ENCODE data around the gene KIAA0930.
A peak's percentile ranks its signal among the peaks of the same experiment; 100 is the strongest.

Gene KIAA0930

DNA sequence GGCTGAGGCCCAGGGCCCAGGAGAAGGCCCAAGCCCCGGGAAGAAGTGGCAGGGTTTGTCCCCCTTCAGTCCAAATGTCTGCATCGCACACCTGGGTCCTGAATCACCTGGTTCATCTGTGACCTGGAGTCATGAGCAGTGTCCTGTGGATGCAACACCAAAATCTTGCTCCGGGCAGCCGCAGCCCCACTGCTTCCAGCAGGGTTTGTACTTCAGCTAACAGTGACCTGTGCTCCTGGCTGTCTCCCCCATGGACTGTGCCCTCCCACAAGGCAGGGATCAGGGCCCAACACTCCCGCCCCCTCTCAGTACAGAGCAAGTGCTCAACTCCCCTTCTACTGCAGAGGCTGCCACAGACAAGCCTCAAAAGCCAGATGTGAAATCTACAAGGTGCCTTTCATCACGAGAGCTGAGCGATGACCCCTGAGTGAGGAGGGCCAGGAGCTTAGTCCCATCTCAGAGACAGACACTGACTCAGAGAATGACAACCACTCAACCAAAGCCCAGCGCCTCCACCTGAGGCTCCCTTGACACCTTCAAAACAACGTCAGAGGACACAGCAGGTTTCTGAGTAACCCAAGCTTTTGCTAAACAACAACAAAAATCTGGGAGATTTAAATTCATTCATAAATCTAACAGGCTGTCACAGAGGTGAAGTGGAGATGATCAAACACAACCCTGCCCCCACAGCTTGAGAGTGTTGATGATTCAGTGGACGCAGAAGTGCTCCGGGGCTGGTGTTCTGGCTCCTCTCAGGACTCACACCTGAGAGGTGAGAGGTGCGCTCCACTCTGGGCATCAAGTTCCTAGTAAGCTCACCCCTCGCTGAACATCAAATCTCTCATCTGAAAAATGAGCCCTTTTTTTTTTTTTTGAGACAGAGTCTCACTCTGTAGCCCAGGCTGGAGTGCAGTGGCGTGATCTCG is 3.4 kb downstream of the KIAA0930 start:
- DNase-seq = no peak

DNA sequence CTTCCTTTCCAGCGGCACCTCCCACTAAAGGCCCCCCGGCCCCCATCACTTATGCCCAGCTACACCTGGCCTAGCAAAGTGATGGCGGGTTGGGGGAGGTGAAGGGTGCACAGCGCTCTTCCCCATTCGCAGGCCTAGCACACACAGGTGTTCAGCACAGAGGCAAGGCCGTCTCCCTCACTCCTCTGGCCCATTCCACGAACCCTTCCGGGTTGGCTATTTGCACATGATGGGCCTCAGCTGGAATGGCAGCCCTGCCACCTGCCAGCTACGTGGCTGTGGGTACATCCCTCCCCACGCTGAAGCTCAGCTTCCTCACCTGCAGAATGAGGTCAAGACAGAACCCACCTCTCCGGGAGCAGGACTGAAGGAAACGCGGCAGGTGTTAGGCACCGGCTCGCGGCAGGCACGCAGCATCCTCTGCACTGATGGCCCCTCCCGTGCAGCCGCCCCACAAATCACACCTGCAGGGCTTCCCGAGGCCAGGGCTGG is 4.8 kb downstream of the KIAA0930 start:
- no peak for DNase-seq

DNA sequence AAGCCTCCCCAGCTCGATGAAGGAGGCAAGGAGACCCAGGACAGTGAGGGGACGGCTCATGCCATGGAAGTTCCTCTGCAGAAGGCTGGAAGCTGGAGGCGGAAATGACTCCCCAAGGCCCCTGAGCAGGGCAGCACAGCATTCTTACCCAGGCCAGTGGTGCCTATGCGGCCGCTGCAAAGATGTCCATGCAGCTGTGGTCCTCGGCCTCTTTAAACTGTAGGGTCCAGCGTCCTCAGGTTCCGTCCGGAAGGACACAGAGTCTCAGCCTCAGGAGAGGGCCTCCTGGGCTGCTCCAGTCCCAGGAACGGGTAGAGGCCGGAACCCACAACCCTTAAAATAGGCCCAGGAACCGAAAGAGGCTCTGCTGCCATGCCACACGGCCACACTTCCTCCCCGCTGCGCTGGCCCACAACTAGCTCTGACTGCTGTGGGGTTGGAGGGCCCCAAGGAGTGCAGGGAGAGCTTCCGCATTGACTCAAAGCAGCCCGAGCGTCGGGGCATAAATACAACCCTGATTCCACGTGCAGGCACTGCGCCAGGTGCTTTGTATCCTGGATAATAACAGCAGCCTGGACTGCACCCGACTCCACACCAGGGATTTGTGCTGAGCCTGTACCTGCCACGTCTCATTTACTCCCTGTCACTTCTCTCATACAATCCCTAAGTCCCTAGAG is 5.5 kb downstream of the KIAA0930 start:
- peak; percentile 65 to 85 for DNase-seq

DNA sequence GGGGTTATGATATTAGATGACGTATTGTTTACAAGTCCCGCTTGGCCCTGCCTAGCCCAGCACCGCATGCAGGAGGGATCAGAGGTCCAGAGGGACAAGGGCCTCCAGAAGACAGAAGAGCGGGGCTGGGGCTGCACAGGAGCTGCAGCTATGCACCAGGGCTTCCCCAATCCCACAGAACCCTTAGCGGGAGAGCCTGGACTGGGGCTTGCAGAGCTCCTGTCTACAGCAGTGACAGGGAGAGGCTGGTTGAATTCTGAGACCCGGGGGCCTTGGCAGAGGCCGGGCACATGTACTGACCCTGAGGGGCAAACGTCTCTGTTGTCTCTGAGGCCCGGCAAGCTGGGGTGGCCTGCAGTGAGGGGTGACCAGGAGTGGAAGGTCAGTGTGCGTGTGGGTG is 6.9 kb downstream of the KIAA0930 start:
- DNase-seq = no peak

DNA sequence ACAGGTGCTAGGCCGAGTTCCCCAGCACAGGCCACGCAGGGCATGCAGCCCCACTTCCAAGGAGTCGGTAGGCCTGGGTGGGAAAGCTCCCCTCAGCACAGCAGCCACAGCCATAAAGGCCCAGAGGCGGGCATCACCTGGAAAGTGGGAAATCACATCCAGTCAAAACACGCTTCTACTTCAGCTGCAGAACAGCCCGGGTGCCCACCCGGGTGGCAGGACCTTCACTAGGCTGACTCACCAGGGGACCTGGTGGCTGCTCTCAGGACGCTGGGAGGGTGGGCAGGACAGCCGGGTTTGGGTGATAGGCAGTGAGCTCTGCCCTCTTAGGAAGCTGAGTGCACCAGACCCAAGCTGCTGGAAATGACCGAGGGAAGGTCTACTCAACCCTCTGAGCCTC is 7.3 kb downstream of the KIAA0930 start:
- DNase-seq = no peak

DNA sequence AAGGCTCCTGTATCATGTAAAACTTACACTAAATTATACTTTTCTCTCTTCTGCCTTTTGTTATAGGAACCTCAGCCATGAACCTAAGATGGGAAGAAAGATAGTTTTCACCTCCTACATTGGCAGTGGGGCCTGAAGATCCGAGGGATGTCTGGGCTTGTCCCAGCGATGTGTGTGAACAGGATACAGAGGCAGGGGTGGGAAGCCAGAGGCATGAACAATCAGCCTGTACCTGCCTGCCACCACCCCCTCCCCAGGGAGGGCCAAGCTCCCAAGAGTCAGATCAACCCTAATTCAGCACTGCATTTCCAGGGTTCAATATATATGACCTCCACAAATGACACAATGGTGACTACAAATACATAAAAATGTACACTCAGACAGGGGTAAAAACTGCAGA is 9.4 kb downstream of the KIAA0930 start:
- no peak for DNase-seq

DNA sequence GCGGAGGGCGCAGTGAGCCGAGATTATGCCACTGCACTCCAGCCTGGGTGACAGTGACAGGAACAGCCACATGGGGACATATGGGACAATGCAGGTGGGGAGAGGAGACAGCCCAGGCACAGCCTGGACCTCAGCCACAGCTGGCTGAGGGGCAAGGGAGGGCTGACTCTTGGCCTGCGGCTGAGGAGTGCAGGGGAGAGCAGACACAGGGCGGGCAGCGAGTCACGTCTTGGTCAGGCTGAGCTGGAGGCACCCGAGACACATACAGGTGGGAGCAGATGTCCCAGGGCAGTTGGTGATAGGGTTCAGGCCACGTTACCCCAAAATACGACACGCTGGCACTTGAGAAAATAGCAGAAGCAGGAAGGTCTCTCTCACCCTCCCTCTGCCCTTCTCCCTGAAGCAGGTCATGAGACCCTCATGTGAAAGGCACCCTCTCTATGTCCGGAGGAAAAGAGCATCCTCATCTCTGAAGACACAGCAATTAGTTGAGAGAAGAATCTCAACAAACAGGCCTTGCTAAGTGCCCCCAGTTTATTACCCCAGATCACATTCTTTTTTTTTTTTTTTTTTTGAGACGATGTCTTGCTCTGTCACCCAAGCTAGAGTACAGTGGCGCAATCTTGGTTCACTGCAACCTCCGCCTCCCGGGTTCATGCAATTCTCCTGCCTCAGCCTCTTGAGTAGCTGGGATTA is 10.5 kb downstream of the KIAA0930 start:
- DNase-seq = peak; percentile 80 to 81

DNA sequence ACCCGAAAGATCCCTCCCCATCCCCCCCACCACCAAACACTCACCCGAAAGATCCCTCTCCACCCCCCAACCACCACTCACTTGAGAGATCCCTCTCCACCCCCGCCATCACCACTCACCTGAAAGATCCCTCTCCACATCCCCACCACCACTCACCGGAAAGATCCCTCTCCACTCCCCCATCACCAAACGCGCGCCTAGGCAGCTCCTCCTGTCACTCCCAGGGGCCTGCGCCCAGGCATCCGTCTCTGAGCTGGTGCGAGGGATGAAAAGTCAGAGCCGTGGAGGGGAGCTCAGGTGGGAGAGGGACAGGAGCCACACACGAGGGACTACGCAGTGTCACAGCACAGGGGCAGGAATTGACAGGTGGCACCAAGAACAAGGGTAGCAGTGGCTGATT is 11.5 kb downstream of the KIAA0930 start:
- no peak for DNase-seq

DNA sequence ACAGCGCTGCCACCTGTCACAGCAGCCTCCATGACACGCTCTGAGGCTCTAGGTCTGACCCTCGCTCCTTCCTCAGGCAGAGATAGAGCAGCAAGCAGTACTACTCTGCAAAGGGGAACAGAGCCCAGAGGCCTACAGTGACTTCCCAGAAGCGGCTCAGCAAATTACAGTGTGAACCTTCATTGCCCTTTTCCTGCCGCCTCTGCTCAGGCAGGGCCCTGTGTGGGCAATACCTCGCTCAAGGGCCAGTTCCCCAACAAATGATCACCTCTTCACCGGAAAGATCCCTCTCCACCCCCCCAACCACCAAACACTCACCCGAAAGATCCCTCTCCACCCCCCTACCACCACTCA is 12.3 kb downstream of the KIAA0930 start:
- peak; percentile 77 to 90 for DNase-seq

DNA sequence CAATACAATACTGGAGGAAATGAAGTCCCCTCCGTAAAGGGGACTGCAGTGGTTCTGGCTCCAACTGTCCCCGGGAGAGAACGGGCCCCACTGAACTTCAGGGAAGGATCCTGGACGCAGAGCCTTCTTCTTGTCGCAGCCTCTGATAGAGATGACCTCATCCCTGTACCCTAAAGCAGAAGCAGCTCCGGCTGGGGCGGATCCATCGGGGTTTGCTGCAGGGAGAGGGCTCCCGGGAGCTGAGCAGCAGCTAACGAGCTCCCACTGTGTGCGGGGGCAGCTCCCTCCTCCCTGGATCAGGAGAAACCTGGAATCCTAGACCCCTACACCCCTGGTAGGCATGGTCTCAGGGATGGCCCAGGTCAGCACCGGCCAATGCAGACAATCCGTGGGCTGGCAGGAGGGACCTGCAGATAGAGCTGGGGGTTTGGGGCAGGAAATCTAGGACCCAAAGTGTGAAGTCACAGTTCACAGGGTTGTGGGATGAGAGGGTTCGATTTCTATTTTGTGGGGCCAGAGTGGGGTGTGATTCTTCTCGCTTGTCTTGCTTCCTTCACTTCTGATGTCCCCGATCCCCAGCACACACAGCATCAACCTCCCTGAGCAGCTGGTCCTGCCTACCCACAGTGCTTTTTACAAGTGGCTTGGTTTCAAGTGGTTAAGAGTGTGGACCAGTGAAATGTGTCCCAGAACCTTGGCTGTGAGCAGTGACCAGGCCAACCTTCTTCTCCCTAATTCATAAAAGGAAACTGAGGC is 12.9 kb downstream of the KIAA0930 start:
- peak; percentile 73 to 88 for DNase-seq

DNA sequence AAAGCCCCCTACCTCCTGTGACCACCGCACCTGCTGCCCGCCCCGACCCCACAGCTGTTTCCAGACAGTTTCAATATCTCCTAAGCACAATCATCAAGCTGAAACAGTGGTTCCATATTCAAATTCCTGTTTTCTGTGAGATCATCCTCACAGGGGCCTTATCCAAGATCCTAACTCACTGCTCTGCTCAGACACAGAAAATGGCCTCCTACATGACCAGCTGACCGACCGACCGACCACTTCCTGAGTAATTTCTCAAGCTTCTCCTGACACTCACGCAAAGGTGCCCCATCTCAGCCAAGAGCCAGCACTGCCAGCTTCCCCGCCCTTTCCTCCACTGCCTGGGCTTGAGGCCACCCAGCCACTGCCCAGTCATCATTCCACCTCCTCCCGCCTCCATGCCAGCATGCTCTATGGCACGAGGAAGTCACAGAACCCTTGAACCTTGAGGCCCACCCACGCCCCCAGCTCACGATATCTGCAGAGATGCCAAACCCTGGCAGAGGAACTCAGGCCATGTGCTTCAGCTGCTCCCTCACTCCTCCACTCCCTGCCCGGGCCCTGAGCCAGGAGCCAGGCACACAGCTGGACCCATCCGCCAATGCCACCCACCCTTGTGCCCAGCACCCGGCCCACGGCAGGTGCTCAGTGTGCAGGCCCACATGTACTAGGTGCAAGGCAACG is 14.0 kb downstream of the KIAA0930 start:
- peak; percentile 98 to 100 for DNase-seq

DNA sequence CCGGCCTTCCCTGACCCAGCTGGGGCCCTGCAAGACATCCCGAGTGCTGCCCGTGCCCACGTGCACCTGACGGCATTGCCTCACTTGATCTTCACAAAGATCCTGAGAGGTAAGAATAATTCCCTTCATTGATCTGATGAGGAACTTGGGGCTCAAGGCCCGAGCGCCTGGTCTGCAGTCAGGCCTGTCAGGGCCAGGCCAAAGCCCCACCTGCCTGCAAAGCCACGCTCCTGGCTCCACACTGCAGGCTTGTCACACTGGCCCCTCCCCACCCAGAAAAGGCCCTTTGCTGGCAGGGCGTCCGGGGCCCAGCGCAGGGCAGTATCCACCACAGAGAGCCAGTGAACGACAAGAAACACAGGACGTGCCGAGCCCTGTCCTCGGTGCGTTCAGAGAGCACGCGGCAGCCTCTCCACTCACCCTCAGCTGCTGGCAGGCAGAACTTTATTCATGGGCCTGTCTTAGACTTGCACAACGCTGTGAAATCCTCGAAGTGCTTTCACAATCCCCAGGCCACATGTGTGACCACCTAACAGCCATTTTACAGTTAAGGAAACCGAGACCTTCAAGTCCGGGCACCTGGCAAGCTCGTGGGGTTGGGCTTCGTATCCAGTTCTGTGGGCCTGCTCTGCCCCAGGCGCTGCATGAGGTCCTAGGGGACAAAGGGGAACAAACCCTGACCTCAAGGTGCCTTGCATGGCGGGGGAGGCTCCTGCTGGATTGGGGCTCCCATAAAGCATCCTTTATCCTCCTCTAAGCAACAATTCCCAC is 14.8 kb downstream of the KIAA0930 start:
- peak; percentile 91 to 93 for DNase-seq

DNA sequence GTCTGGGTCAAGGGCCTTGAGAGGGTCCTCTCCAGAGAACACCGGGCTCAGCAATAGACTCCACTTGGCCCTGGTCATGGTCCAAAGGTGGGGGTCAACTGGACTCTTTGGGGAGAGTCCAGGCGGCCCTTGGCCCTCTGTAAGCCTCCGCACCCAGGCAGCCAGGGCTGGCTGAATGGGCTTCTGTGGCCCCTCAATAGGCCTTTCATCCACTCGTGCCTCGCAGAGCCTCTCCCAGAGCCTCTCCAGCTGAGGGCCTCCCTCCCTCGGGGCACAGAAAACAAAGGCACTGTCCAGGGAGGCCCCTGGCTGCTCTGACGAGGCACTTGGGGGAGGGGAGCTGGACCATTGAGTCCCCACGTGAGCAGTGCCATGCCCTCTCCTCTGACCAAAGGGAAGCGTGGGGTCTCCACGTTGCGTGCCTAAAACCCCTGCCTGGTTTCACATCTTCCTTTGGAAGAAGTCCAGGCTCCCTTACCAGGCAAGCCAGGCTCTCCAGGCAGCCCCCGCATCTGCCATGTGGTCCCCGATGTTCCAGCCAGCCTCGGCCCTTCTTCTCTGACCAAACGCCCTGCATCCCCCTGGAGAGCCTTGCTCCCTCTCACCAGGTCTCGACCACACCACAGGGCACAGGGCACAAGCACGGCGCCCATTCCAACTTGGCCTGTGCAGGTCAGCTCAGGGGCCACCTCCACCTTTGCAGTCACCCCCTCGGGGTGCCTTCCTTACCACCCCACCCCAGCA is 15.5 kb downstream of the KIAA0930 start:
- DNase-seq = peak in 1 of 2 donors; percentile 36

DNA sequence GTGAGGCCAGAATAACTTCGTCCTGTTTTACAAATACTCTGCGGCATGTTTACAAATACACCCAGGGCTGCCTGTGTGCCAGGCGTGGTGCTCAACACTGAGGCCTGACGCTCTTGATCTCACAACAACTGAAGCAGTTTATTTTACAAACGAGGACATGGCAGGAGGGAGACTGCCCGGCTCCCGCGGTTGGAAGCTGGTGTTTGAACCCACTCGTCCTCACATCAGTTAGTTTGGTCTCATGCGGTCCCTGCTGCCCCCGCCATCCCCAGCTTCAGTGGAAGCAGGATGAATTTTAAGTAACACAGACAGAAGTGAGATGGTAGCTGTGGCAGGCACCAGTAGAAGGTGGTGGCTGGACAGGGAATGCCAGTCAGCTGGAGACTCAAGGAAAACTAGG is 16.4 kb downstream of the KIAA0930 start:
- DNase-seq = no peak

DNA sequence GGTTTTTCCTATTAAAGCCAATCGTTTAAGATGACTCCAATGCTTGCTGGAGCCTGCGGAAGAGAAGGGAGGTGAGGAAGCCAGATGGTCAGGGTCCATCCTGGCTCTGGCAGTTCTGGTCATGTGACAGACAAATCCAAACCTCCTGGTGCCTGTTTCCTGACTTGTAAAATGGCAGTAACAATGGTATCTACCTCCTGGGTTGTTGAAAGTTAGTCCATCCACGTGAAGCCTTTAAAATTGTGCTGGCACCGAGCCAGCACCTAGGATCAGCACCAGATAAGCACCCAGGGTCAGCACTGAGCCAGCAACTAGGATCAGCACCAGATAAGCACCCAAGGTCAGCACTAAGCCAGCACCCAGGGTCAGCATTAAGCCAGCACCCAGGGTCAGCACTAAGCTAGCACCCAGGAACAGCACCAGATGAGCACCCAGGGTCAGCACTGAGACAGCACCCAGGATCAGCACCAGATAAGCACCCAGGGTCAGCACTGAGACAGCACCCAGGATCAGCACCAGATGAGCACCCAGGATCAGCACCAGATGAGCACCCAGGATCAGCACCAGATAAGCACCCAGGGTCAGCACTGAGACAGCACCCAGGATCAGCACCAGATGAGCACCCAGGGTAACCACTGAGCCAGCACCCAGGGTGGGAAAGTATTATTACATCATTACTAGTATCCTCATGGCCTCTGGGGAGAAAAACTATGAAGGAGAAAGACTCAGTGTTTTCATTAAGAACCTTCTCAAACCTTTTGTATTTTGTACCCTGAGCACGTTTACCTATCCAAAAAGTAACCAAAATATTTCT is 17.2 kb downstream of the KIAA0930 start:
- no peak for DNase-seq

DNA sequence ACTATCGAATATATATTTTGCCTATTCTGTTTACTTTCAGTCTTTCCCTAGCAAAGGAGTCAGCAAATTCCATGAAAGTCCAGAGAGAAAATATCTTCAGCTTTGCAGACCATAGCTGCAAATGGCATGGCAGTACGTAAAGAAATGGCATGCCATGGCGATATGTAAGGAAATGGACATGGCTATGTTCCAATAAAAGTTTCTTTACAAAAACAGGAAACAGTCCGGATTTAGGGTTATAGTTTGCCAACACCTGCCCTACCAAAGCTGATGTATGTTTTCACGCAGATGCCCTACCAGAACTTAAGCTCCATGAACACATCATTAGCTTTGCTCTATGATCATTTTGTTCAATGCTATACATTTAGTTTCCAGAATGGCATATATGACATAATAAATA is 19.5 kb downstream of the KIAA0930 start:
- DNase-seq = no peak

DNA sequence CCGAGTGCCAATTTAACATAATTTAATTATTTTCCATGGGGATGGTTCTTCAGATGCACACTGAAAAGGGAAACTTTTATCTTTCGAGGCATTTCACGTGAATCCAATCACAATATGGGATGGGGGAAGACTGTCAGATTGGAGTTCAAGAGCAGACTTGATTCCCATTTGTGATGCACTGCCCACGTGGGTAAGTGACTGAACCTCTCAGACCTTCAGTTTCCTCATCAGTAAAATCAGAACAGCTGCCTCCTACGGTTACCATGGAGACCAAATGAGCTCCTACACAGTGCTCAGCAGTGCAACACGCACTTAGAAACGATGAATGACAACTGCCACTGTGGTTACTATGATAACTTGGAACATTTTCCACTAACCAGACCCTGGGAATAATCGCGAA is 21.7 kb downstream of the KIAA0930 start:
- peak; percentile 91 to 95 for DNase-seq

DNA sequence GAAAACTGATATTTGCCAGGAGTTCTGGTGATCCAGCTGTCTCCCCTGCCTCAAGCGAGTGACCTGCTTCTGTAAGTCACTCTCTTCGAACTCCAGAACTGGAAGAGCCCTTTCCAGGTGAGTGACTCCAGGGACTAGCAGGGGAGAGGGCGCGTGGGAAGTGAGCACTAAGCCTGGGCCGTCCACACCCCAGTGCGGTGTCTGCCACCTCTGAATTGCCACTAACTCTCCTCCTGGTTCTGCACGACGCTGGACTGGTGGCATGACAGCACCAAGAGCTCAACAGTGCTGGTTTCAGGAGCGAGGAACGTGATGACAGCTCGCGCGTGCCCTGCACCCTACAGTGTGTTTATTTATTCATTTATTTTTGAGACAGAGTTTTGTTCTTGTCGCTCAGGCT is 22.9 kb downstream of the KIAA0930 start:
- no peak for DNase-seq

DNA sequence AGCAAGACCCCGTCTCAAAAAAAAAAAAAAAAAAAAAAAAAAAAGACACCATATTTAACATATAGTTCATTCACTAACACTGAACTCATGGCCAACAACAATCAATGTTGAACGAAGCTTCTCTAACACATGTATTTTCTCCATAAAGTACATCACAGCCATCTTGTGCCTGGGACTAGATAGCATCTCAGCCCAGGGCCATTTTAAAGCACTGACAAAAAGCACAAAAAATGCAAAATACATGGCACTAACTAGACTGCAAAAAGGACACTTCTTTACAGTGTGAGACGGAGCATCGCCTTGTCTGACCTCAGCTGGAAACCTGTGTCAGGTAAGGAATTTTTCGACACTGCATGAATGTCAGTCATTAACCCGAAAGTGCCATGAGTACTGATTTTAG is 23.3 kb downstream of the KIAA0930 start:
- DNase-seq = no peak
